K562 (cell line): ENCODE results near the gene SPECC1L. TPM values are rescaled to one million over a fixed set of nuclear protein-coding genes. Genes with fewer than 3 reads are reported as not detected.
A peak's percentile ranks its signal among the peaks of the same experiment; 100 is the strongest.

ENCODE experiments used
- CHD7 ChIP-seq: fragments of 200-600 bp; sonication (generic); IDR thresholded peaks from one replicate; pipeline ENCODE4 v1.6.1; 2012; ENCODE audit warnings: mild to moderate bottlenecking, low read depth, low read length, inconsistent platforms
- E2F6 ChIP-seq, 2 experiments: IDR thresholded peaks; 2 replicates each; pipeline ENCODE4 v1.6.1; 2011; ENCODE audit warnings: borderline replicate concordance in 1 of 2, control low read depth in 1 of 2, low read depth in 1 of 2, low read length in 1 of 2, mild to moderate bottlenecking in 1 of 2, mixed read lengths in 1 of 2, moderate library complexity in 1 of 2; ENCODE audit not compliant: insufficient read depth in 1 of 2, insufficient read length in 1 of 2, poor library complexity in 1 of 2, severe bottlenecking in 1 of 2; ENCODE audit errors: extremely low read depth in 1 of 2
- HCFC1 ChIP-seq: IDR thresholded peaks from 2 replicates; pipeline ENCODE4 v1.6.1; 2012; ENCODE audit warnings: low read depth, low read length, improper control_type of control experiment
- MTF1 ChIP-seq: fragments of 250-450 bp; sonication (Bioruptor Pico); IDR thresholded peaks from 2 replicates; pipeline ENCODE4 v1.9.0; 2021; ENCODE audit warnings: moderate library complexity, mild to moderate bottlenecking, inconsistent platforms, borderline replicate concordance
- RBM25 ChIP-seq: fragments of 200-400 bp; formaldehyde crosslinking; IDR thresholded peaks from 2 replicates; pipeline ENCODE4 v1.6.1; 2018; ENCODE audit warnings: low read length, low read depth, moderate library complexity; ENCODE audit not compliant: severe bottlenecking
- SFPQ ChIP-seq: fragments of 200-400 bp; formaldehyde crosslinking; IDR thresholded peaks from 2 replicates; pipeline ENCODE4 v1.6.1; 2017; ENCODE audit warnings: mild to moderate bottlenecking, low read depth, low read length, moderate library complexity
- ZNF449 ChIP-seq: fragments of 250-450 bp; sonication (Bioruptor Pico); IDR thresholded peaks from 2 replicates; pipeline ENCODE4 v1.8.0; 2022; ENCODE audit warnings: moderate library complexity, mild to moderate bottlenecking, inconsistent platforms
- ZNF655 ChIP-seq: fragments of 250-450 bp; sonication (Bioruptor Pico); IDR thresholded peaks from 2 replicates; pipeline ENCODE4 v1.5.0; 2021
- polyA plus RNA-seq, 8 experiments: library from polyadenylated mRNA; depleted of rRNA in 4 of 8; stranded (reverse) in 5 of 8; unstranded in 3 of 8; fragments of >200 nt; fragmentation: Nextera tagmentation in 2 of 8; fragmentation: Illumina TruSeq in 1 of 8; extraction: Ambion mirVana in 2 of 8; extraction: Trizol in 1 of 8; gene quantifications; 2 replicates each; pipeline versions ENCODE4 v1.2.1 to v1.2.3, GENCODE V29; 2011 to 2014; ENCODE audit warnings: inconsistent platforms in 1 of 8, missing spikeins in 1 of 8
- total RNA-seq, 7 experiments: library from RNA; depleted of rRNA in 6 of 7; stranded (reverse); fragments of >200 nt in 6 of 7; fragmentation: Illumina TruSeq in 2 of 7; extraction: Trizol in 2 of 7; gene quantifications; 2 replicates each; pipeline versions ENCODE4 v1.2.1 to v1.2.3, GENCODE V29; 2011 to 2021; ENCODE audit warnings: low replicate concordance in 1 of 7

The SPECC1L gene
- total and polyA plus RNA-seq, 9 of the 15 experiments (the other 6 are each of a cell fraction or from before 2014, with no cell fraction given): 1.4 to 27.9 (median 14.5) TPM

- TF ChIP-seq CHD7: no peak
- TF ChIP-seq E2F6 (IDR thresholded peaks at IDR 0.05; ENCODE audit: borderline replicate concordance in 1 of 2, extremely low read depth in 1 of 2, insufficient read depth in 1 of 2, insufficient read length in 1 of 2, low read depth in 1 of 2, low read length in 1 of 2, poor library complexity in 1 of 2, severe bottlenecking in 1 of 2): no peak
- no peak for TF ChIP-seq ZNF655
- TF ChIP-seq RBM25: peak; percentile 6
- no peak for TF ChIP-seq HCFC1
- no peak for TF ChIP-seq MTF1 (CRISPR knock-in tag)
- no peak for TF ChIP-seq SFPQ
- TF ChIP-seq ZNF449 (CRISPR knock-in tag): no peak
Observed at GRCh38 chr22:24457894-24458420, 187.3 kb downstream of the SPECC1L start (continued).
